Measurements from ENCODE around the gene OR51E2.

Gene OR51E2

DNA sequence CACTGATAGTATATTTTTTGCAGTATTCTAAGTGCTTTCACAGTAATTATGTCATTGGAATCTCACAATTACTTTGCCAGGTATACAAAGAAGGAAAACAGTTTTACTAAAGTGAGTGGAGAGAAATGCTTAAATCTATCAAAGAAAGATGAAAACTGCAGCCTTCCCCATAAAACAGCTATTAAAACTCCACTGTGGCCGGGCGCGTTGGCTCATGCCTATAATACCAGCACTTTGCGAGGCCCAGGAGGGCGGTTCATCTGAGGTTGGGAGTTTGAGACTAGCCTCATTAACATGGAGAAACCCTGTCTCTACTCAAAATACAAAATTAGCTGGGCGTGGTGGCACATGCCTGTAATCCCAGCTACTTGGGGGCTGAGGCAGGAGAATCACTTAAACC is 34.8 kb downstream of the OR51E2 start:
- DNase-seq (ENCODE audit: low read depth), result no peak

DNA sequence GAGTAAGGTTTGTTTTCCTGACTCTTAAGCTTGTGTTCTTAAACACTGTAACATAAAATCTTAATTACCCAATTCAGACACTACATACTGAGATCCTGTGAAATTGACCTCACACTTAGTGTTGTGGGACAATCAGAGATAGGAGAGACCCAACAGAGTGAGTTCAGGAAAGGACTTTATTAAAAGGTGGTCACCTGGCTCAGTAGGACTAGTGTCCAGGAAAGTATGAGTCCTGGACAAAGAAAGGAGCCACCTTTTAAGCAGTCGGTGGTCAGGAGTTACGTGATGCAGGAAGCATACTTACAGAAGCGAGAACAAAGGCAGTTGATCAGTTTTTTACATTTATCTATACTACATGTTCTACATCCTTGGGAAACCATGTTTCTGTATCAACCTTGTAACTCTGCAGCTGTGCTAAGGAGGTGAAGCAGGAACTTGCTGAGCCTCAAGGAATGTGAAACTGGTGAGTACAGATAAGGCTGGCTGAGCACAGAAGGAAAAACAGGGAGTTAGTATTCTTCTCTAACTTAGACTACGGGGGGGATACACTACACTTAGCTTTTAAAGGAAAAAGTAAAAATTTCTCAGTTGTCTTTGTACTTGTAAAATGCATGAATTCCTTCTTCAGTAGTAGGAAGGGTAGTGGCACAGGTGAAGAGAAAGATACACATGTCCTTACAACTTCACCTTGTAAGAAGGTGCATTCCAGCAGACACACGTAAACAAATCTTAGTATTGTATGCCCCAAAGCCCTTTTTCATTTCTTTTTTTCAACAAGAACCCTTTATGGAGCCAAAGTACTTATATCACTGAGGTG is 38.8 kb downstream of the OR51E2 start:
- no peak for DNase-seq (ENCODE audit: low read depth)

DNA sequence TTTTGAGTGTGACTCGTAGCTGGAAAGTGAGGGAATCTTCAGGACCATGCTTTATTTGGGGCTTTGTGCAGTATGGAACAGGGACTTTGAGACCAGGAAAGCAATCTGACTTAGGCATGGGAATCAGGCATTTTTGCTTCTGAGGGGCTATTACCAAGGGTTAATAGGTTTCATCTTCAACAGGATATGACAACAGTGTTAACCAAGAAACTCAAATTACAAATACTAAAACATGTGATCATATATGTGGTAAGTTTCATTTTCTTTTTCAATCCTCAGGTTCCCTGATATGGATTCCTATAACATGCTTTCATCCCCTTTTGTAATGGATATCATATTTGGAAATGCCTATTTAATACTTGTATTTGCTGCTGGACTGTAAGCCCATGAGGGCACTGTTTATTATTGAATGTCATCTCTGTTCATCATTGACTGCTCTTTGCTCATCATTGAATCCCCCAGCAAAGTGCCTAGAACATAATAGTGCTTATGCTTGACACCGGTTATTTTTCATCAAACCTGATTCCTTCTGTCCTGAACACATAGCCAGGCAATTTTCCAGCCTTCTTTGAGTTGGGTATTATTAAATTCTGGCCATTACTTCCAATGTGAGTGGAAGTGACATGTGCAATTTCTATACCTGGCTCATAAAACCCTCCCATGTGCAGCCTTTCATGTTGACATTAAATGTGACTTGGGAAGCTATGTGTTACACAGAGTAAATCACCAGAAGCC is 42.9 kb downstream of the OR51E2 start:
- DNase-seq (ENCODE audit: low read depth), result no peak

DNA sequence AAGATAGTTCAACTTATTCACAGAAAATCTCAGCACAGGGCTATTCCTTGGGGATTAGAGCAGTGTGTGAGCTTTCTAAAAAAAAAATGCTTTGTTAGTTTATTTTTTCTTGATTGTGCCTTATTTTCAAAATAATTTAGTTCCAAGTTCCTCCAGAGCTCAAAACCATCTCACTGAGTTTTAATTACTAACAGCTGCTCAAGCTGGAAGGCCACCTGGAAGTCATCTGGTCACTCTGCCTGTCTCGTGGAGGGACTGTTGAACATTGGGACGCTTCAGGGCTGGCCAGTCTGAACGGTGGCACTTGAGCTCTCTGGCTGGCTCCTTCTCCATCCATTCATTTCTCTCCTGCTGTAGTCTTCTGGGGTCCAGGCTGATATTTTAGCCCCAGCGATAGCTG is 49.9 kb downstream of the OR51E2 start:
- no peak for DNase-seq (ENCODE audit: low read depth)

DNA sequence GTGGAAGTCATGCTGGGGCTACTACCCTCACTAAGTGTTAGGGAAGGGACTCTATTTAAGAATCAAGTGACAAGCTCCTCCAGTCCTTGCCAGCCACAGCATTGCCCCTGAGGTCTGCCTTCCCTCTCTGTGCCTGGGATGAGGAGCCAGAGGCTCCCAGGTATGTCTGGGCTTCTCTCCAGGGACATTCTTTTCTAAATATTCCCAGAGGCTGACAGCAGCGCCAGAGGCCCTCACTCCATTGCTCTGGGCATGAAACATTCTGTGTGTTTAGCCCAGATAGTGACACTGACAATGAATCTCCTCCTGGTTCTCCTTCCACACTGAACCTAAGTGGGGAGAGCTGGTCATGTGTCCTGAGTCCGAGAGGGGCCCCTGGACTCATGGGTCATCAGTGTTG is 51.7 kb downstream of the OR51E2 start:
- no peak for DNase-seq (ENCODE audit: low read depth)

DNA sequence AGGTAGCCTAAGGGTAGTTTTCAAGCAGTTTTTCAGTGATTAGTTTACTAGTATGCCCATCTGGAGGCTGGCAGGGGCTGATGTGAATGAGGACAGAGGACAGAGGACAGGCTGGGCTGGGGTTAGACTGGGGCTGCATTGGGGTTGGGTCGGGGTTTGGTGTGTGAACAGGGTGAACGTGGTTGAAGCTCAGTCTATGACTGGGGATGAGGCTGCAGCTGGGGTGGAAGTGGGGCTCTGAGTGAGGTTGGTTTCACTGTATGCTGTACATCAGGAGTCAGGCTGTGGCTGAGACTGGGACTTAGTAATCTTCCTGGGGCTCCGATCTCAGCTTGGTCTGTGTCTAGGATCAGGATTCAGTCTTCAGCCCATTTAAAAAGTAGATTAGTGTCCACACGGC is 53.4 kb downstream of the OR51E2 start:
- DNase-seq (ENCODE audit: low read depth), result no peak

DNA sequence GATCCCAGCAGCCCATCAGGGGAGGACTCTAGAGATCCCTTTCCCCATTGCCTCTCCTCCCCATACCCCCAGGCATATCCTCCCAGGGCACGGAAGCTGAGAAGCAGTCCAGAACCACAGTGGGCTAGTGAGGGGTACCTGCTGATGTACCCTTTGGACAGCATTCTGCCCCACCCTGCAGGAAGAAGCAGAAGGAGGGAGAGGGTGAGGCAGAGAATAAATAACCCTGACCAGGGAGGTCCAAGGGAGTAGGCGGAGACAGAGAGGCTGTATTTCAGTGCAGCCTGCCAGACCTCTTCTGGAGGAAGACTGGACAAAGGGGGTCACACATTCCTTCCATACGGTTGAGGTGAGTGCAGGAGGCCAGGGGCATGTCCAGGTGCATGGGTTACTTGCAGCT is 54.0 kb downstream of the OR51E2 start, which contains the start of gene OR51E1:
Gene OR51E1 (plus strand): TSS at position 301 of the 400 bp plus-strand sequence. CDS start 8,545 bp downstream, outside the sequence.
- no peak for DNase-seq (ENCODE audit: low read depth)

DNA sequence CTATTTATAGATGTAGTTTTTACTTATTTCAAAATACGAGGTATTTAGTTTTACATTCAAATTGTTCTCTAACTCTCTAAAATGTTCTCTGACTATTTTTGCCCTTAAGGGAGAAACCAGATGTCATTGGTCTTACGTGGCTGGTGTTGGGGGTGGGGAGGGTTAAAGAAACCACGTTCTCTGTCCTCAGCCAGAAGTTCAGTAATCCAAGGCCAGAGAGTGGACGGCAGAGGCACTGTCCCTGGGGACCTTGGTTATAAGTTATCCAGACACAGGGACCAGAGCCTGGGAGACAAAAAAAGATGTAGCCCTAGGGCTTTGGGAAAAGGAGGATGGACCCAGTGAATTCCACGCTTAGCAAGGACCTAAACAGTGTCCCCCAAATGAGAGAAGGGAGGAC is 54.6 kb downstream of the OR51E2 start:
- no peak for DNase-seq (ENCODE audit: low read depth)

DNA sequence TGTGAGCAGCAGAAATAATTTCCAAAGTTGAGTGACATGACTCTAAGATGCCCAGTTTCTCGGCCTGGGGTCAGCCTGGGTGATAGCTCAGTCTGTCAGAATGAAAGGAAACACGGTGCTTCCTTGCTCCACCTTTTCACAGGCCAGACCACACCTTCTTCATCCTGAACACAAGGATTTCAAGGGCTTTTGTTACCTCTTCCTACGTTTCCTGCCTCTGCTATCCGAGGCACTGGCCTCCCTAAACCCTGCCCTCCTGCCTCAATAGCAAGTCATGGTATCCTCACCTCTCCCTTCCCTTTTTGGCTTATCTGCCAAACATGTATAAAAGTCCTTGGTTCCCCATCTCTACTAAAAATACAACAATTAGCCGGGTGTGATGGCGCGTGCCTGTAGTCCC is 55.6 kb downstream of the OR51E2 start:
- DNase-seq (ENCODE audit: low read depth), result no peak

DNA sequence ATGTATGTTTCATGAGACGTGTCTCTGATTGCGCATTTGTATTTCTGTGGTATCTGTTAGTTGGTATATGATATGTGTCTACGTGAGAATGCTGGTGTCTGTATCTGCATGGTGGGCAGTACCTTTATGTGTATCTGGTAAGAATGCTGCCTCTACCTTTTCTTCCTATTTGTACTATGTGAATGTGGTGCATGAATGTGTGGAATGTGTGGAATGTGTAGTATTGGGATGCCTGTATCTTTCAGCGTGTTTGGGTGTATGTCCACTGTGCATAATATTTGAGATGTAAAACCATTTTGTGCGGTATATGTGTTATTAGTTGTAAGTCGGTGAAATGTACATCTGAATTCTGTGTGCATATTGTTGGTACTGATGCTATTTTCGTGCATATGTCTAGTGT is 56.2 kb downstream of the OR51E2 start:
- DNase-seq (ENCODE audit: low read depth), result no peak

DNA sequence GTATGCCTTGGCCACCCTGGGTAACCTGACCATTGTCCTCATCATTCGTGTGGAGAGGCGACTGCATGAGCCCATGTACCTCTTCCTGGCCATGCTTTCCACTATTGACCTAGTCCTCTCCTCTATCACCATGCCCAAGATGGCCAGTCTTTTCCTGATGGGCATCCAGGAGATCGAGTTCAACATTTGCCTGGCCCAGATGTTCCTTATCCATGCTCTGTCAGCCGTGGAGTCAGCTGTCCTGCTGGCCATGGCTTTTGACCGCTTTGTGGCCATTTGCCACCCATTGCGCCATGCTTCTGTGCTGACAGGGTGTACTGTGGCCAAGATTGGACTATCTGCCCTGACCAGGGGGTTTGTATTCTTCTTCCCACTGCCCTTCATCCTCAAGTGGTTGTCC is 57.7 kb downstream of the OR51E2 start:
- DNase-seq (ENCODE audit: low read depth), result no peak

DNA sequence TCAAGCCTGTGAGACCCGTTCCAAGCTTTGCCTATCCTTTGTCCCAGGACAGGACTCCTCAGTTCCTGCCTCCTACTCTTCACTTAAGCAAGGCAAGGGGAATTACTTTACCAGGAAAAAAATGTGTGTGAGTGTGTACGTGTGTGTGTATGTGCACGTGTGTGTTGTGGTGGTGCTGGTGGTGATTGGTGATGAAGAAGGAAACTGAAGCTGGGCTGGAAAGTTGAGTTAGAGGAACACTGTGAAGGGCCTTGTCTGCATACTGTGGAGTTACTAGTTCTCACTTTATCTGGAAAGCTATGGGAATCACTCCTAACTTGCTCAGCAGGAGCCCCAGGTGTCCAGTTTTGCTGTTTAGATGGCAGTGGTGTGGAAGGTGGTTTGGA is 60.0 kb downstream of the OR51E2 start:
- no peak for DNase-seq (ENCODE audit: low read depth)

DNA sequence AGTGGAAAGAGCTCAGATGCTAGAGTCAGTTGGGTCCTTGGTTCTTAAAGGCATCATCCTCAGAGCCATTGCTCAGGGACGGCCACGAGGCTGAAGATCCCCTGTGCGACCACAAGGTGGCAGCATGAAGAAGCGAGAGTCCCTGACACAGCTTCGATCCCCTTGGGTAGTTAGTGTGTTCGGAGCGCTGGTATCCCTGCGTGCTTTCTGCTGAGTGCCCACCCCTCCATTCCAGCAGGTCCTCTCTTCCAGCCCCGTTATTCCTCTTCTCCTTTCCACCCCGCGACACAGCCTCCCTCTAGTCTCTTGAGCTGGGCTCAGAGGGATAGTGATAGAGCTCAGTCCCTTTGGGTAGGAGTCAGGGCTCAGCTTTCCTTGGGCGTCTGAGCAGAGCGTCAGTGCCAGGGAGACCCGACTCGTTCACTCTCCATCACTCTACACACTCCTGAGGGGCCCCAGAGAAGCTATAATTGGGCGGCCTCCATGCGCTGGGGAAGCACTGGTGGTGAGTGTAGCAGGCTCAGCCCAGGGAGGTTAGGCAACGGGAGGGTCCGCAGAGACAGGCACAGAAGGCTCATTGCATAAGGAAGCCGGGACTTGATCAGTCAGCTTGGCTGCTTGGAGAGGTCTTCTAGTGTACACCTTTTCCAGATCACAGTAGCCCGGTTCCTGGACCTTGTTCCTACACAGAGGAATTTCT is 60.5 kb downstream of the OR51E2 start, which contains the start of gene OR51D1:
Gene OR51D1 (plus strand): TSS at position 516 of the 700 bp plus-strand sequence. CDS start 2,314 bp downstream, outside the sequence.
- peak; percentile 58 for DNase-seq (ENCODE audit: low read depth)

DNA sequence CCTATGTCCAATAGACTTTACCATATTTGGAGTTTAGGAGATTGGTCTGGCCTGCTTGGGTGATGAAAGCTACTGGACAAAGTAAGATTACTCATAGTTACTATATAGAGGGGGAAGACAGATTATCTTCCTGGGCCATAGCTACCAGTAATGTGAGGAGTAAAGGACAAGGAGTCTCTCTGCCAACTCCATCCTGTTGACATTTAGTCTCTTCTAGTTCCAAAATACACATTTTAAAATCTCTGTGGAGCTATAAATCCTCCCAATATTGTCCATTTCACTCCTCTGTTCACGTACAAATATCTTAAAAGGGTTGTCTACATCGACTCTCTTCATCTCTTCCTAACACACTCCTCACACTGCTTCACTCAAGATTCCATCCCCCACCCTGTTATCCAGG is 61.5 kb downstream of the OR51E2 start:
- DNase-seq (ENCODE audit: low read depth), result no peak

Measured in activated T-cell treated with anti-CD3 and anti-CD28 coated beads for 1 hour (primary cell).